IPS-20b (cell line): ENCODE data around the gene WNK1.
A peak's percentile ranks its signal among the peaks of the same experiment; 100 is the strongest.

Experiments
- H3K27ac ChIP-seq: one replicate; pipeline ENCODE4 v1.5.1; 2013; ENCODE audit warnings: low read length
- H3K27me3 ChIP-seq: 2 replicates; pipeline ENCODE4 v1.6.1; 2013; ENCODE audit warnings: mild to moderate bottlenecking, low read length, inconsistent platforms; ENCODE audit not compliant: insufficient read depth
- H3K36me3 ChIP-seq: 2 replicates; pipeline ENCODE4 v1.6.1; 2013; ENCODE audit warnings: low read depth, mild to moderate bottlenecking, inconsistent platforms, low read length, moderate library complexity; ENCODE audit not compliant: insufficient read depth
- H3K4me1 ChIP-seq: 2 replicates; pipeline ENCODE4 v1.6.1; 2013; ENCODE audit warnings: mild to moderate bottlenecking, control low read depth, inconsistent platforms, low read length, moderate library complexity; ENCODE audit not compliant: insufficient read depth
- H3K4me3 ChIP-seq: 2 replicates; pipeline ENCODE4 v1.5.1; 2013; ENCODE audit warnings: mild to moderate bottlenecking, low read length, inconsistent platforms
- H3K9ac ChIP-seq: 2 replicates; pipeline ENCODE4 v1.6.1; 2013; ENCODE audit warnings: low read depth, mild to moderate bottlenecking, inconsistent platforms, low read length, moderate library complexity
- H3K9me3 ChIP-seq: 2 replicates; pipeline ENCODE4 v1.6.1; 2013; ENCODE audit warnings: mild to moderate bottlenecking, low read depth, low read length, inconsistent platforms; ENCODE audit not compliant: insufficient read depth

WNK1 gene

GRCh38 chr12:910416-910815 lies 158.0 kb downstream of the WNK1 start:
- Histone ChIP-seq H3K4me3 (no peak overlapping the region), H3K27me3 (no peaks in the 10 kb centered on the region), H3K27ac (no peak overlapping the region), H3K9me3 (no peaks in the 10 kb centered on the region), H3K4me1 (peaks cover 3% of the 10 kb centered on the region; the same call in 1 of the 2 replicates), H3K36me3 (peaks cover 96% of the 10 kb centered on the region), H3K9ac (no peak overlapping the region)

GRCh38 chr12:911191-911826 lies 158.9 kb downstream of the WNK1 start:
- peaks cover 90% of the 10 kb centered on the region for H3K36me3 ChIP-seq
- no peaks in the 10 kb centered on the region for H3K27me3 ChIP-seq
- no peak overlapping the region for H3K27ac ChIP-seq
- no peak overlapping the region for H3K9ac ChIP-seq
- H3K4me1 ChIP-seq, result peaks cover 3% of the 10 kb centered on the region; the same call in 1 of the 2 replicates
- H3K4me3 ChIP-seq, result no peak overlapping the region
- no peaks in the 10 kb centered on the region for H3K9me3 ChIP-seq

GRCh38 chr12:912466-913235 lies 160.3 kb downstream of the WNK1 start:
- H3K9me3 ChIP-seq, result no peaks in the 10 kb centered on the region
- H3K27ac ChIP-seq, result no peak overlapping the region
- no peak overlapping the region for H3K4me3 ChIP-seq
- H3K4me1 ChIP-seq, result peaks cover 3% of the 10 kb centered on the region; the same call in 1 of the 2 replicates
- no peaks in the 10 kb centered on the region for H3K27me3 ChIP-seq
- peaks cover 92% of the 10 kb centered on the region for H3K36me3 ChIP-seq
- H3K9ac ChIP-seq, result no peak overlapping the region

GRCh38 chr12:913919-914698 lies 161.7 kb downstream of the WNK1 start:
- peaks cover 89% of the 10 kb centered on the region for H3K36me3 ChIP-seq

GRCh38 chr12:915090-915489 lies 162.7 kb downstream of the WNK1 start:
- Histone ChIP-seq H3K36me3 (peaks cover 79% of the 10 kb centered on the region), H3K4me3 (no peak overlapping the region), H3K27ac (no peak overlapping the region), H3K27me3 (no peaks in the 10 kb centered on the region), H3K9me3 (no peaks in the 10 kb centered on the region), H3K4me1 (peaks cover 3% of the 10 kb centered on the region; the same call in 1 of the 2 replicates), H3K9ac (peak overlapping the region; percentile 20; the same call in 1 of the 2 replicates)

More at GRCh38 chr12:913919-914698, 161.7 kb downstream of the WNK1 start:
- no peak overlapping the region for H3K27ac ChIP-seq
- no peak overlapping the region for H3K4me3 ChIP-seq
- no peak overlapping the region for H3K9ac ChIP-seq
- H3K27me3 ChIP-seq, result no peaks in the 10 kb centered on the region
- H3K4me1 ChIP-seq, result peaks cover 3% of the 10 kb centered on the region; the same call in 1 of the 2 replicates
- no peaks in the 10 kb centered on the region for H3K9me3 ChIP-seq

GRCh38 chr12:916240-916639 lies 163.9 kb downstream of the WNK1 start:
- Histone ChIP-seq H3K27me3 (no peaks in the 10 kb centered on the region), H3K4me3 (no peak overlapping the region), H3K4me1 (peaks cover 3% of the 10 kb centered on the region; the same call in 1 of the 2 replicates), H3K9me3 (no peaks in the 10 kb centered on the region), H3K36me3 (peaks cover 77% of the 10 kb centered on the region), H3K27ac (no peak overlapping the region), H3K9ac (no peak overlapping the region)

- H3K9me3 ChIP-seq, result no peaks in the 10 kb centered on the region
- peaks cover 73% of the 10 kb centered on the region for H3K36me3 ChIP-seq
- no peak overlapping the region for H3K4me3 ChIP-seq
- H3K9ac ChIP-seq, result no peak overlapping the region
- no peak overlapping the region for H3K27ac ChIP-seq
- H3K27me3 ChIP-seq, result no peaks in the 10 kb centered on the region
- peaks cover 3% of the 10 kb centered on the region; the same call in 1 of the 2 replicates for H3K4me1 ChIP-seq
Observed at GRCh38 chr12:916712-917445, 164.5 kb downstream of the WNK1 start.

- Histone ChIP-seq H3K9me3 (no peaks in the 10 kb centered on the region), H3K4me3 (no peak overlapping the region), H3K36me3 (peaks cover 63% of the 10 kb centered on the region), H3K27ac (no peak overlapping the region), H3K9ac (no peak overlapping the region), H3K27me3 (no peaks in the 10 kb centered on the region), H3K4me1 (no peaks in the 10 kb centered on the region)
Observed at GRCh38 chr12:920676-921075, 168.3 kb downstream of the WNK1 start.

GRCh38 chr12:922285-922684 lies 169.9 kb downstream of the WNK1 start:
- Histone ChIP-seq H3K27ac (no peak overlapping the region), H3K9me3 (no peaks in the 10 kb centered on the region), H3K9ac (no peak overlapping the region), H3K27me3 (no peaks in the 10 kb centered on the region), H3K4me1 (no peaks in the 10 kb centered on the region), H3K36me3 (peaks cover 65% of the 10 kb centered on the region), H3K4me3 (no peak overlapping the region)

- H3K27me3 ChIP-seq, result no peaks in the 10 kb centered on the region
- peaks cover 84% of the 10 kb centered on the region for H3K36me3 ChIP-seq
- no peaks in the 10 kb centered on the region for H3K9me3 ChIP-seq
- H3K27ac ChIP-seq, result no peak overlapping the region
- H3K4me3 ChIP-seq, result no peak overlapping the region
- no peaks in the 10 kb centered on the region for H3K4me1 ChIP-seq
- H3K9ac ChIP-seq, result no peak overlapping the region
Observed at GRCh38 chr12:926641-927040, 174.3 kb downstream of the WNK1 start.

GRCh38 chr12:931060-931459 lies 178.7 kb downstream of the WNK1 start:
- Histone ChIP-seq H3K9ac (no peak overlapping the region), H3K9me3 (no peaks in the 10 kb centered on the region), H3K27ac (no peak overlapping the region), H3K27me3 (no peaks in the 10 kb centered on the region), H3K4me1 (no peaks in the 10 kb centered on the region), H3K4me3 (no peak overlapping the region), H3K36me3 (peaks cover 62% of the 10 kb centered on the region)
